Fibroblast of the conjunctiva (primary cell): Measurements from ENCODE around the gene ARHGAP42.
A peak's percentile ranks its signal among the peaks of the same experiment; 100 is the strongest.

Experiments
- DNase-seq: peaks from one replicate; pipeline ENCODE4 v3.0.0-alpha.2; 2010; ENCODE audit warnings: low read depth

Gene ARHGAP42

GRCh38 chr11:100801225-100801999 is 114.3 kb downstream of the ARHGAP42 start:
- DNase-seq: no peak

- no peak for DNase-seq
Observed at GRCh38 chr11:100805506-100806199, 118.6 kb downstream of the ARHGAP42 start.

GRCh38 chr11:100806296-100806695 is 119.2 kb downstream of the ARHGAP42 start:
- DNase-seq: no peak

GRCh38 chr11:100808904-100809491 is 121.9 kb downstream of the ARHGAP42 start:
- DNase-seq: no peak

- DNase-seq: no peak
Observed at GRCh38 chr11:100810146-100810545, 123.1 kb downstream of the ARHGAP42 start.

- DNase-seq: no peak
Observed at GRCh38 chr11:100810666-100811065, 123.6 kb downstream of the ARHGAP42 start.

GRCh38 chr11:100812517-100812916 is 125.4 kb downstream of the ARHGAP42 start:
- no peak for DNase-seq

GRCh38 chr11:100815787-100816330 is 128.8 kb downstream of the ARHGAP42 start:
- no peak for DNase-seq

GRCh38 chr11:100816823-100817222 is 129.7 kb downstream of the ARHGAP42 start:
- DNase-seq: no peak

GRCh38 chr11:100817620-100818019 is 130.5 kb downstream of the ARHGAP42 start:
- no peak for DNase-seq

- DNase-seq: no peak
Observed at GRCh38 chr11:100820621-100821020, 133.5 kb downstream of the ARHGAP42 start.

GRCh38 chr11:100821198-100821597 is 134.1 kb downstream of the ARHGAP42 start:
- no peak for DNase-seq

GRCh38 chr11:100823360-100823759 is 136.3 kb downstream of the ARHGAP42 start:
- DNase-seq: peak; percentile 82

GRCh38 chr11:100824041-100824809 is 137.1 kb downstream of the ARHGAP42 start:
- DNase-seq: no peak

- no peak for DNase-seq
Observed at GRCh38 chr11:100825626-100826025, 138.5 kb downstream of the ARHGAP42 start.

- no peak for DNase-seq
Observed at GRCh38 chr11:100827934-100828661, 141.0 kb downstream of the ARHGAP42 start.

GRCh38 chr11:100830274-100830673 is 143.2 kb downstream of the ARHGAP42 start:
- no peak for DNase-seq

- no peak for DNase-seq
Observed at GRCh38 chr11:100830978-100831732, 144.1 kb downstream of the ARHGAP42 start.

- DNase-seq: no peak
Observed at GRCh38 chr11:100831929-100832494, 144.9 kb downstream of the ARHGAP42 start.

GRCh38 chr11:100832829-100833228 is 145.7 kb downstream of the ARHGAP42 start:
- no peak for DNase-seq
